ENCODE results near the gene GHRL. TPM values are rescaled to one million over a fixed set of nuclear protein-coding genes. Genes with fewer than 3 reads are reported as not detected.
"Not testable (repeated sequence)": the region's sequence is repeated elsewhere in the genome, so short reads cannot be mapped to it uniquely, and the experiment has no call there.

Gene GHRL
- total and polyA plus RNA-seq, 2 donors: 0.11 TPM; not detected in 1

GRCh38 chr3:10285272-10286132 lies 7.2 kb downstream of the GHRL start:
- Histone ChIP-seq H3K36me3 (ENCODE audit: insufficient read depth) (no peaks in the 10 kb centered on the region), H3K4me3 (ENCODE audit: low read depth, low read length) (no peak overlapping the region), H3K27ac (ENCODE audit: low read depth) (no peak overlapping the region), H3K4me1 (ENCODE audit: insufficient read depth) (no peaks in the 10 kb centered on the region)
- WGBS: 82% methylated on average over 12 of the region's 12 CpGs
- DNase-seq (ENCODE audit: extremely low spot score): no peak

GRCh38 chr3:10284496-10284895 lies 8.3 kb downstream of the GHRL start:
- Histone ChIP-seq H3K4me1 (ENCODE audit: insufficient read depth) (no peaks in the 10 kb centered on the region), H3K4me3 (ENCODE audit: low read depth, low read length) (no peak overlapping the region), H3K27ac (ENCODE audit: low read depth) (no peak overlapping the region), H3K36me3 (ENCODE audit: insufficient read depth) (peaks cover 2% of the 10 kb centered on the region)
- no peak for DNase-seq (ENCODE audit: extremely low spot score)
- 80% methylated on average over 9 of the region's 9 CpGs for WGBS

GRCh38 chr3:10283638-10284037 lies 9.1 kb downstream of the GHRL start:
- no peak for DNase-seq (ENCODE audit: extremely low spot score)
- 68% methylated on average over 5 of the region's 5 CpGs for WGBS

GRCh38 chr3:10281951-10282350 lies 10.8 kb downstream of the GHRL start:
- no peak overlapping the region for H3K4me3 ChIP-seq (ENCODE audit: low read depth, low read length)
- no peak for DNase-seq (ENCODE audit: extremely low spot score)
- 88% methylated on average over 5 of the region's 5 CpGs for WGBS
- H3K27ac ChIP-seq (ENCODE audit: low read depth): no peak overlapping the region
- peaks cover 6% of the 10 kb centered on the region for H3K36me3 ChIP-seq (ENCODE audit: insufficient read depth)
- H3K4me1 ChIP-seq (ENCODE audit: insufficient read depth): peaks cover 2% of the 10 kb centered on the region

More at GRCh38 chr3:10283638-10284037, 9.1 kb downstream of the GHRL start:
- Histone ChIP-seq H3K4me3 (ENCODE audit: low read depth, low read length) (no peak overlapping the region), H3K4me1 (ENCODE audit: insufficient read depth) (no peaks in the 10 kb centered on the region), H3K27ac (ENCODE audit: low read depth) (no peak overlapping the region), H3K36me3 (ENCODE audit: insufficient read depth) (peaks cover 3% of the 10 kb centered on the region)

- DNase-seq (ENCODE audit: extremely low spot score): no peak
- Histone ChIP-seq H3K36me3 (ENCODE audit: insufficient read depth) (peaks cover 6% of the 10 kb centered on the region), H3K4me3 (ENCODE audit: low read depth, low read length) (no peak overlapping the region), H3K27ac (ENCODE audit: low read depth) (no peak overlapping the region), H3K4me1 (ENCODE audit: insufficient read depth) (peaks cover 2% of the 10 kb centered on the region)
- 85% methylated on average over 6 of the region's 6 CpGs for WGBS
Measured at GRCh38 chr3:10280571-10280970, 12.2 kb downstream of the GHRL start.

GRCh38 chr3:10280177-10280529 lies 12.6 kb downstream of the GHRL start:
- Histone ChIP-seq H3K4me3 (ENCODE audit: low read depth, low read length) (no peak overlapping the region), H3K4me1 (ENCODE audit: insufficient read depth) (peaks cover 2% of the 10 kb centered on the region), H3K27ac (ENCODE audit: low read depth) (no peak overlapping the region), H3K36me3 (ENCODE audit: insufficient read depth) (peaks cover 6% of the 10 kb centered on the region)
- WGBS: 79% methylated on average over 5 of the region's 5 CpGs
- no peak for DNase-seq (ENCODE audit: extremely low spot score)

GRCh38 chr3:10279384-10280176 lies 13.2 kb downstream of the GHRL start:
- Histone ChIP-seq H3K4me1 (ENCODE audit: insufficient read depth) (peaks cover 2% of the 10 kb centered on the region), H3K36me3 (ENCODE audit: insufficient read depth) (peaks cover 6% of the 10 kb centered on the region), H3K27ac (ENCODE audit: low read depth) (no peak overlapping the region), H3K4me3 (ENCODE audit: low read depth, low read length) (no peak overlapping the region)
- WGBS: 93% methylated on average over 13 of the region's 13 CpGs
- DNase-seq (ENCODE audit: extremely low spot score): no peak

- Histone ChIP-seq H3K36me3 (ENCODE audit: insufficient read depth) (peaks cover 6% of the 10 kb centered on the region), H3K4me1 (ENCODE audit: insufficient read depth) (peaks cover 2% of the 10 kb centered on the region), H3K4me3 (ENCODE audit: low read depth, low read length) (no peak overlapping the region), H3K27ac (ENCODE audit: low read depth) (no peak overlapping the region)
- DNase-seq (ENCODE audit: extremely low spot score): no peak
- WGBS: 98% methylated on average over 1 of the region's 1 CpG
Measured at GRCh38 chr3:10278501-10278900, 14.2 kb downstream of the GHRL start.

GRCh38 chr3:10277115-10277625 lies 15.6 kb downstream of the GHRL start:
- Histone ChIP-seq H3K4me3 (ENCODE audit: low read depth, low read length) (no peak overlapping the region), H3K36me3 (ENCODE audit: insufficient read depth) (peaks cover 6% of the 10 kb centered on the region), H3K27ac (ENCODE audit: low read depth) (no peak overlapping the region), H3K4me1 (ENCODE audit: insufficient read depth) (peaks cover 2% of the 10 kb centered on the region)
- DNase-seq (ENCODE audit: extremely low spot score): no peak
- WGBS: 78% methylated on average over 3 of the region's 3 CpGs

- peaks cover 5% of the 10 kb centered on the region for H3K36me3 ChIP-seq (ENCODE audit: insufficient read depth)
- peaks cover 2% of the 10 kb centered on the region for H3K4me1 ChIP-seq (ENCODE audit: insufficient read depth)
- H3K27ac ChIP-seq (ENCODE audit: low read depth): no peak overlapping the region
- no peak for DNase-seq (ENCODE audit: extremely low spot score)
- H3K4me3 ChIP-seq (ENCODE audit: low read depth, low read length): no peak overlapping the region
- WGBS: 82% methylated on average over 1 of the region's 1 CpG
Measured at GRCh38 chr3:10274601-10275000, 18.1 kb downstream of the GHRL start.

GRCh38 chr3:10273702-10274305 lies 18.9 kb downstream of the GHRL start:
- WGBS: 19% methylated on average over 1 of the region's 1 CpG
- Histone ChIP-seq H3K27ac (ENCODE audit: low read depth) (no peak overlapping the region), H3K4me1 (ENCODE audit: insufficient read depth) (peaks cover 2% of the 10 kb centered on the region), H3K4me3 (ENCODE audit: low read depth, low read length) (no peak overlapping the region), H3K36me3 (ENCODE audit: insufficient read depth) (peaks cover 4% of the 10 kb centered on the region)
- DNase-seq (ENCODE audit: extremely low spot score): no peak

GRCh38 chr3:10272977-10273376 lies 19.8 kb downstream of the GHRL start:
- H3K27ac ChIP-seq (ENCODE audit: low read depth): no peak overlapping the region
- DNase-seq (ENCODE audit: extremely low spot score): no peak
- peaks cover 2% of the 10 kb centered on the region for H3K4me1 ChIP-seq (ENCODE audit: insufficient read depth)
- no peaks in the 10 kb centered on the region for H3K36me3 ChIP-seq (ENCODE audit: insufficient read depth)
- no peak overlapping the region for H3K4me3 ChIP-seq (ENCODE audit: low read depth, low read length)
- 93% methylated on average over 2 of the region's 2 CpGs for WGBS

GRCh38 chr3:10272476-10272875 lies 20.3 kb downstream of the GHRL start:
- not testable (repeated sequence) for H3K27ac ChIP-seq (ENCODE audit: low read depth); H3K4me3 ChIP-seq (ENCODE audit: low read depth, low read length); H3K36me3 ChIP-seq (ENCODE audit: insufficient read depth); DNase-seq (ENCODE audit: extremely low spot score); H3K4me1 ChIP-seq (ENCODE audit: insufficient read depth)
- WGBS: 97% methylated on average over 11 of the region's 11 CpGs
